Gastrocnemius medialis (tissue), 4 donors: ENCODE results near the gene SATB2. TPM values are rescaled to one million over a fixed set of nuclear protein-coding genes. Genes with fewer than 3 reads are reported as not detected.

Experiments
- ATAC-seq, 2 donors: fragments of 150-250 bp; one replicate each; pipeline ENCODE4 v1.9.1; 2016
- DNase-seq, 2 donors: peaks; one replicate each; pipeline ENCODE4 v3.0.0-alpha.2; 2019
- H3K27ac ChIP-seq, 4 donors: fragments of 200-600 bp; sonication (generic); 1 replicate in 1 of 4; 2 replicates in 3 of 4; pipeline ENCODE4 v1.5.1; 2016 to 2018; ENCODE audit warnings: mild to moderate bottlenecking in 2 of 4, moderate library complexity in 1 of 4
- H3K27me3 ChIP-seq, 3 donors: fragments of 200-600 bp; sonication (generic) in 2 of 3; 1 replicate in 1 of 3; 2 replicates in 2 of 3; pipeline versions ENCODE4 v1.5.1 to v1.6.0; 2016 to 2019; ENCODE audit warnings: mild to moderate bottlenecking in 1 of 3, moderate library complexity in 1 of 3
- H3K36me3 ChIP-seq, 2 donors: fragments of 200-600 bp; sonication (generic) in 1 of 2; one replicate each; pipeline ENCODE4 v1.5.1; 2017 to 2018
- H3K4me1 ChIP-seq, 2 donors: fragments of 200-600 bp; sonication (generic) in 1 of 2; one replicate each; pipeline ENCODE4 v1.5.1; 2016 to 2017; ENCODE audit warnings: mild to moderate bottlenecking in 2 of 2
- H3K4me3 ChIP-seq, 4 donors: fragments of 200-600 bp; sonication (generic) in 3 of 4; 1 replicate in 1 of 4; 2 replicates in 3 of 4; pipeline ENCODE4 v1.5.1; 2016 to 2019; ENCODE audit warnings: mild to moderate bottlenecking in 2 of 4
- H3K9me3 ChIP-seq, 3 donors: fragments of 200-600 bp; sonication (generic) in 2 of 3; 1 replicate in 1 of 3; 2 replicates in 2 of 3; pipeline ENCODE4 v1.5.1; 2016 to 2019
- CTCF ChIP-seq, 5 experiments: fragments of 450-650 bp in 3 of 5; fragments of 200-600 bp in 2 of 5; sonication (generic) in 2 of 5; IDR thresholded peaks in 4 of 5; conservative IDR thresholded peaks in 1 of 5; 1 replicate in 4 of 5; 2 replicates in 1 of 5; pipeline ENCODE4 v1.5.1; 2016 to 2019; ENCODE audit warnings: antibody characterized with exemption in 5 of 5, mild to moderate bottlenecking in 3 of 5, moderate library complexity in 3 of 5
- POLR2A ChIP-seq, 2 donors: fragments of 450-650 bp; IDR thresholded peaks; one replicate each; pipeline ENCODE4 v1.6.1; 2017; ENCODE audit warnings: antibody characterized with exemption in 2 of 2, mild to moderate bottlenecking in 2 of 2, moderate library complexity in 2 of 2
- in situ Hi-C, 4 donors: fragments of 200-750 bp; cut with MboI; loops; one replicate each; pipeline versions ENCODE4 v1.15.0 to v1.8.0; 2017; ENCODE audit warnings: low sequenced_read_pairs in 4 of 4
- intact Hi-C: fragments of 100-400 bp; cut with DNase I; formaldehyde crosslinking; loops from one replicate; pipeline ENCODE4 v1.15.1; 2023; ENCODE audit warnings: low total_unique reads
- total RNA-seq, 4 donors: library from RNA; depleted of rRNA; stranded (reverse); fragments of >200 nt; gene quantifications; one replicate each; pipeline versions ENCODE4 v1.1.0 to v1.2.3, GENCODE V29; 2016

Gene SATB2
- total RNA-seq, 4 donors from 2014 or later, result 2.0 to 6.4 (median 4.5) TPM

- peaks cover 16 to 29% of the 10 kb centered on the region in 2 donors for H3K4me1 ChIP-seq
- in situ Hi-C loops (no loop called here), intact Hi-C loops (loop anchor here (10.0 kb wide), 2 partner anchors 1662 to 1762 kb away; partner anchors contain the start of genes MARS2 and PLCL1)
- DNase-seq, result no peak
- H3K4me3 ChIP-seq, result no peak overlapping the region
- TF ChIP-seq CTCF (IDR thresholded peaks at IDR 0.05 in 4 of 5, conservative IDR thresholded peaks at IDR 0.05 in 1 of 5), result no peak
- TF ChIP-seq POLR2A (IDR thresholded peaks at IDR 0.05), result no peak
- no peaks in the 10 kb centered on the region for H3K36me3 ChIP-seq
- H3K27ac ChIP-seq, result no peak overlapping the region
- H3K27me3 ChIP-seq, result peaks cover 94 to 98% (median 98%) of the 10 kb centered on the region in 3 donors
- H3K9me3 ChIP-seq, result no peaks in the 10 kb centered on the region
- ATAC-seq, result no peak
Observed at GRCh38 chr2:199467066-199467822, 9.5 kb upstream of the SATB2 start.

DNA sequence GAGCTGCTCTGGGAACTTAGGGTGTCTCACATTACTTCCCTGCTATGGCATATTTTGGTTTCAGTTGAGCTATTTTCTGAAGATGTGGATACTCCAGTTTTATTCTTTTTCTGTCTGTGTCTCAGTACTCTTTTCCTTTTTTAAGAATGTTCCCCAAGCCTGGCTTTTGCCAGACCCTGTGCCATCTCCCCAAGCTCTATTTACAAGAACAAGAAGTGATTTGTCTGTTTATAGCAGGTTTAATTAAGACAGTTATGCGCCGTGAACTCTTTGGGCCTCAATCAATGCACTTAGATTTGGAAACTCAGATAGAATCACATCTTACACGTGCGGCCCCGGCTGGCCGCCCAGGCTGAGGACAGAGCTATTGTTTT is 8.9 kb upstream of the SATB2 start:
- intact Hi-C loops (loop anchor here (10.0 kb wide), 2 partner anchors 1662 to 1762 kb away; partner anchors contain the start of genes MARS2 and PLCL1), in situ Hi-C loops (no loop called here)

GRCh38 chr2:199465988-199466691 is 8.4 kb upstream of the SATB2 start:
- peaks cover 16 to 25% of the 10 kb centered on the region in 2 donors for H3K4me1 ChIP-seq
- no peak for TF ChIP-seq POLR2A (IDR thresholded peaks at IDR 0.05)
- TF ChIP-seq CTCF (IDR thresholded peaks at IDR 0.05 in 4 of 5, conservative IDR thresholded peaks at IDR 0.05 in 1 of 5), result no peak
- intact Hi-C loops (loop anchor here (10.0 kb wide), 2 partner anchors 1661 to 1761 kb away; partner anchors contain the start of genes MARS2 and PLCL1), in situ Hi-C loops (no loop called here)
- DNase-seq (no peak), ATAC-seq (no peak)
- H3K36me3 ChIP-seq, result no peaks in the 10 kb centered on the region
- peaks cover 99 to 100% (median 100%) of the 10 kb centered on the region in 3 donors for H3K27me3 ChIP-seq
- no peak overlapping the region for H3K4me3 ChIP-seq
- H3K9me3 ChIP-seq, result no peaks in the 10 kb centered on the region
- H3K27ac ChIP-seq, result no peak overlapping the region

More for the DNA sequence above, 8.9 kb upstream of the SATB2 start:
- ATAC-seq (no peak), DNase-seq (no peak)
- Histone ChIP-seq H3K9me3 (no peaks in the 10 kb centered on the region), H3K4me1 (peaks cover 16 to 29% of the 10 kb centered on the region in 2 donors), H3K36me3 (no peaks in the 10 kb centered on the region), H3K27me3 (peaks cover 99 to 100% (median 100%) of the 10 kb centered on the region in 3 donors), H3K27ac (no peak overlapping the region), H3K4me3 (no peak overlapping the region)
- TF ChIP-seq CTCF (IDR thresholded peaks at IDR 0.05 in 4 of 5, conservative IDR thresholded peaks at IDR 0.05 in 1 of 5), result no peak
- TF ChIP-seq POLR2A (IDR thresholded peaks at IDR 0.05), result no peak

DNA sequence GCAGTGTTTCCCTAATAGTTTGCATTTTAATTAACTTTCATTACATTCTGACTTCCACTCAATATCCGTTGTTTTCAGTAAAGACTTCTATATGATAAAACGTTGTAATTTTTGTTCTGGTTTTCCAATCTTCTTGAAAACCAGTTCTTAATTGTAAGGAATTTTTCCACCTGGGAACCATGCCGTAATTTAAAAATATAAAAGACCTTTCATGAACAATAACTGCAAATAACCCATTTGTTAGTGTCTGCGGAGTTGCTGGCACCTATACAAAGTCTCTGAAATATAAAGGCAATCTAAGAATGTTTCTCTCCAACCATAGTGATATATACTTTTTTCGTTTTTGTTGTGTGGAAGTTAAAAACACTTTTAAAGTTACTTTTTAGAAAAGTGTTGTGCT is 7.7 kb upstream of the SATB2 start:
- peaks cover 14 to 23% of the 10 kb centered on the region in 2 donors for H3K4me1 ChIP-seq
- no peak overlapping the region for H3K4me3 ChIP-seq
- in situ Hi-C loops, result no loop called here
- TF ChIP-seq CTCF (IDR thresholded peaks at IDR 0.05 in 4 of 5, conservative IDR thresholded peaks at IDR 0.05 in 1 of 5) (no peak), POLR2A (IDR thresholded peaks at IDR 0.05) (no peak)
- no peak for ATAC-seq
- peaks cover 99 to 100% (median 99%) of the 10 kb centered on the region in 3 donors for H3K27me3 ChIP-seq
- intact Hi-C loops, result loop anchor here (10.0 kb wide), 2 partner anchors 1661 to 1761 kb away; partner anchors contain the start of genes MARS2 and PLCL1
- no peaks in the 10 kb centered on the region for H3K36me3 ChIP-seq
- DNase-seq, result no peak
- H3K9me3 ChIP-seq, result no peaks in the 10 kb centered on the region
- no peak overlapping the region for H3K27ac ChIP-seq
